Stomach (tissue), 4 donors: ENCODE results near the gene MAP3K14.

Experiments
- EP300 ChIP-seq: sonication (generic); formaldehyde crosslinking; IDR thresholded peaks from one replicate; pipeline ENCODE4 v1.6.1; 2017; ENCODE audit warnings: antibody characterized with exemption
- POLR2A ChIP-seq, 4 donors: fragments of 450-650 bp; IDR thresholded peaks; one replicate each; pipeline ENCODE4 v1.6.1; 2016; ENCODE audit warnings: antibody characterized with exemption in 4 of 4, control low read depth in 2 of 4, mild to moderate bottlenecking in 1 of 4, moderate library complexity in 1 of 4
- POLR2AphosphoS5 ChIP-seq, 3 donors: sonication (generic); formaldehyde crosslinking; IDR thresholded peaks; one replicate each; pipeline ENCODE4 v1.6.1; 2016; ENCODE audit warnings: antibody characterized with exemption in 3 of 3
- TF ChIP-seq, protein P1 (sequence below), 7 experiments: fragments of 450-650 bp in 4 of 7; fragments of 200-600 bp in 3 of 7; sonication (generic) in 3 of 7; IDR thresholded peaks; one replicate each; pipeline ENCODE4 v1.5.1; 2016 to 2019; ENCODE audit warnings: antibody characterized with exemption in 7 of 7, control low read depth in 2 of 7, mild to moderate bottlenecking in 1 of 7

DNA sequence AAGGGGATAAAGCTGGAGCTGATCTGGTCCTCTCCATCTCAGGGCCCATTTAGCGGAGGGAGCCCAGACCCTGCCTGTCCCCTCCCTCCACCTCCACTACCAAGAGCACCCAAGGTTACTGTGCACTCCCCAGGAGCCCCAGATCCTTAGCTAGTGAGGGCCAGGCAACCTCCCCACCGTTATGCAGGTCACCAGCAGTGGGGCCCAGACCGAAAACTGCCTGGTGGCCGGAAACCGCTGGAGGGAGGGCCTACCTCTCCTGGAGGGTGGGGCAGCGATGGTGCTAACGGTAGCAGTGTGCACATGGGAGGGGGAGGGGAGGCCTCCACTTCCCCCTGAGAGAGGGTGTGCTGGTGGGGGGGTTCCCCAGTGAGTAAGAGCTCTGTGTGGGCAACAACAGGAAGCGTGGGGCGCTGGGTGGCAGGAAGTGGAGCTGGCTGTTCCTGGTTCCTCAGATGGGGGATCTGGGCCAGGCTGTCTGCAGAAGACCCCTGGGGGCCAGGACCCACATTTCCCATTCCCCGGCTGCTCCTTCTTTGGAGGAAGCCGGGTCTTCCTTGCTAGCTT lies 90.8 kb downstream of the MAP3K14 start:
- TF ChIP-seq, protein P1, sequence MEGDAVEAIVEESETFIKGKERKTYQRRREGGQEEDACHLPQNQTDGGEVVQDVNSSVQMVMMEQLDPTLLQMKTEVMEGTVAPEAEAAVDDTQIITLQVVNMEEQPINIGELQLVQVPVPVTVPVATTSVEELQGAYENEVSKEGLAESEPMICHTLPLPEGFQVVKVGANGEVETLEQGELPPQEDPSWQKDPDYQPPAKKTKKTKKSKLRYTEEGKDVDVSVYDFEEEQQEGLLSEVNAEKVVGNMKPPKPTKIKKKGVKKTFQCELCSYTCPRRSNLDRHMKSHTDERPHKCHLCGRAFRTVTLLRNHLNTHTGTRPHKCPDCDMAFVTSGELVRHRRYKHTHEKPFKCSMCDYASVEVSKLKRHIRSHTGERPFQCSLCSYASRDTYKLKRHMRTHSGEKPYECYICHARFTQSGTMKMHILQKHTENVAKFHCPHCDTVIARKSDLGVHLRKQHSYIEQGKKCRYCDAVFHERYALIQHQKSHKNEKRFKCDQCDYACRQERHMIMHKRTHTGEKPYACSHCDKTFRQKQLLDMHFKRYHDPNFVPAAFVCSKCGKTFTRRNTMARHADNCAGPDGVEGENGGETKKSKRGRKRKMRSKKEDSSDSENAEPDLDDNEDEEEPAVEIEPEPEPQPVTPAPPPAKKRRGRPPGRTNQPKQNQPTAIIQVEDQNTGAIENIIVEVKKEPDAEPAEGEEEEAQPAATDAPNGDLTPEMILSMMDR (IDR thresholded peaks at IDR 0.05): no peak
- TF ChIP-seq POLR2A (IDR thresholded peaks at IDR 0.05) (no peak), EP300 (no peak), POLR2AphosphoS5 (IDR thresholded peaks at IDR 0.05) (peak in 2 of 3 donors; percentile 36 to 74)
